Endothelial cell (in vitro differentiated cells): Measurements from ENCODE around the gene YDJC. TPM values are rescaled to one million over a fixed set of nuclear protein-coding genes. Genes with fewer than 3 reads are reported as not detected.
"Not testable (repeated sequence)": the region's sequence is repeated elsewhere in the genome, so short reads cannot be mapped to it uniquely, and the experiment has no call there.

Experiments used
- DNase-seq: peaks from one replicate; pipeline ENCODE4 v3.0.0; 2021; ENCODE audit warnings: low spot score
- H3K27ac Mint-ChIP-seq: one replicate; pipeline ENCODE4 v1.8.0; 2021; ENCODE audit warnings: mixed read lengths, inconsistent platforms; ENCODE audit not compliant: unreplicated experiment
- H3K27me3 Mint-ChIP-seq: one replicate; pipeline ENCODE4 v1.8.0; 2021; ENCODE audit warnings: mild to moderate bottlenecking, moderate library complexity, mixed read lengths, inconsistent platforms; ENCODE audit not compliant: unreplicated experiment
- H3K36me3 Mint-ChIP-seq: one replicate; pipeline ENCODE4 v1.8.0; 2021; ENCODE audit warnings: mild to moderate bottlenecking, low read depth, mixed read lengths, inconsistent platforms; ENCODE audit not compliant: unreplicated experiment
- H3K4me1 Mint-ChIP-seq: one replicate; pipeline ENCODE4 v1.8.0; 2021; ENCODE audit warnings: mild to moderate bottlenecking, mixed read lengths, inconsistent platforms; ENCODE audit not compliant: unreplicated experiment
- H3K4me3 Mint-ChIP-seq: one replicate; pipeline ENCODE4 v1.8.0; 2021; ENCODE audit warnings: mild to moderate bottlenecking, mixed read lengths, inconsistent platforms; ENCODE audit not compliant: unreplicated experiment
- H3K9me3 Mint-ChIP-seq: one replicate; pipeline ENCODE4 v1.8.0; 2021; ENCODE audit warnings: mixed read lengths, inconsistent platforms; ENCODE audit not compliant: unreplicated experiment
- CTCF ChIP-seq: fragments of 200-600 bp; sonication (generic); IDR thresholded peaks from one replicate; pipeline ENCODE4 v1.5.0; 2021; ENCODE audit warnings: antibody characterized with exemption; ENCODE audit not compliant: unreplicated experiment
- total RNA-seq: library from RNA; stranded (reverse); fragmentation: NEBNext Ultra II Directional; extraction: Animal tissue kit (Norgen Biotek cat#: 25700); gene quantifications from one replicate; pipeline ENCODE4 v1.2.1, GENCODE V29; 2021; ENCODE audit not compliant: unreplicated experiment

The YDJC gene
- total RNA-seq, 1 donor from 2014 or later = 11.2 TPM

- no peak for DNase-seq
- no peaks in the 10 kb centered on the region for H3K4me1 Mint-ChIP-seq
- TF ChIP-seq CTCF = no peak
- peaks cover 28% of the 10 kb centered on the region for H3K36me3 Mint-ChIP-seq
- H3K27me3 Mint-ChIP-seq = peaks cover 3% of the 10 kb centered on the region
- H3K27ac Mint-ChIP-seq = no peak overlapping the region
- no peaks in the 10 kb centered on the region for H3K9me3 Mint-ChIP-seq
- no peak overlapping the region for H3K4me3 Mint-ChIP-seq
These were observed 17.0 kb downstream of the YDJC start for GRCh38 chr22:21612858-21613257.

GRCh38 chr22:21611210-21611977 lies 18.4 kb downstream of the YDJC start:
- Mint-ChIP-seq H3K36me3 (peaks cover 28% of the 10 kb centered on the region), H3K27me3 (peaks cover 3% of the 10 kb centered on the region), H3K27ac (peak overlapping the region; percentile 6), H3K4me1 (peaks cover 4% of the 10 kb centered on the region), H3K9me3 (no peaks in the 10 kb centered on the region), H3K4me3 (no peak overlapping the region)
- no peak for TF ChIP-seq CTCF
- DNase-seq = no peak

GRCh38 chr22:21609556-21610157 lies 20.2 kb downstream of the YDJC start:
- peaks cover 24% of the 10 kb centered on the region for H3K36me3 Mint-ChIP-seq
- H3K4me1 Mint-ChIP-seq, H3K27ac Mint-ChIP-seq, H3K4me3 Mint-ChIP-seq, DNase-seq, H3K27me3 Mint-ChIP-seq, H3K9me3 Mint-ChIP-seq: not testable (repeated sequence)

GRCh38 chr22:21606775-21607174 lies 23.0 kb downstream of the YDJC start:
- H3K27me3 Mint-ChIP-seq = peaks cover 6% of the 10 kb centered on the region
- H3K36me3 Mint-ChIP-seq = peaks cover 18% of the 10 kb centered on the region
- no peak for TF ChIP-seq CTCF
- H3K9me3 Mint-ChIP-seq = no peaks in the 10 kb centered on the region
- peaks cover 4% of the 10 kb centered on the region for H3K4me1 Mint-ChIP-seq
- no peak for DNase-seq
- no peak overlapping the region for H3K27ac Mint-ChIP-seq
- H3K4me3 Mint-ChIP-seq = no peak overlapping the region

- H3K27ac Mint-ChIP-seq = no peak overlapping the region
- TF ChIP-seq CTCF = no peak
- peaks cover 4% of the 10 kb centered on the region for H3K4me1 Mint-ChIP-seq
- H3K36me3 Mint-ChIP-seq = peaks cover 13% of the 10 kb centered on the region
- no peaks in the 10 kb centered on the region for H3K9me3 Mint-ChIP-seq
- no peak for DNase-seq
- H3K4me3 Mint-ChIP-seq = no peak overlapping the region
- peaks cover 3% of the 10 kb centered on the region for H3K27me3 Mint-ChIP-seq
These were observed 23.8 kb downstream of the YDJC start for GRCh38 chr22:21605887-21606564.
